ENCODE results near the gene STK24. TPM values are rescaled to one million over a fixed set of nuclear protein-coding genes. Genes with fewer than 3 reads are reported as not detected.

STK24 gene
- total and polyA plus RNA-seq, 4 donors: 39.9 to 64.5 (median 58.1) TPM

DNA sequence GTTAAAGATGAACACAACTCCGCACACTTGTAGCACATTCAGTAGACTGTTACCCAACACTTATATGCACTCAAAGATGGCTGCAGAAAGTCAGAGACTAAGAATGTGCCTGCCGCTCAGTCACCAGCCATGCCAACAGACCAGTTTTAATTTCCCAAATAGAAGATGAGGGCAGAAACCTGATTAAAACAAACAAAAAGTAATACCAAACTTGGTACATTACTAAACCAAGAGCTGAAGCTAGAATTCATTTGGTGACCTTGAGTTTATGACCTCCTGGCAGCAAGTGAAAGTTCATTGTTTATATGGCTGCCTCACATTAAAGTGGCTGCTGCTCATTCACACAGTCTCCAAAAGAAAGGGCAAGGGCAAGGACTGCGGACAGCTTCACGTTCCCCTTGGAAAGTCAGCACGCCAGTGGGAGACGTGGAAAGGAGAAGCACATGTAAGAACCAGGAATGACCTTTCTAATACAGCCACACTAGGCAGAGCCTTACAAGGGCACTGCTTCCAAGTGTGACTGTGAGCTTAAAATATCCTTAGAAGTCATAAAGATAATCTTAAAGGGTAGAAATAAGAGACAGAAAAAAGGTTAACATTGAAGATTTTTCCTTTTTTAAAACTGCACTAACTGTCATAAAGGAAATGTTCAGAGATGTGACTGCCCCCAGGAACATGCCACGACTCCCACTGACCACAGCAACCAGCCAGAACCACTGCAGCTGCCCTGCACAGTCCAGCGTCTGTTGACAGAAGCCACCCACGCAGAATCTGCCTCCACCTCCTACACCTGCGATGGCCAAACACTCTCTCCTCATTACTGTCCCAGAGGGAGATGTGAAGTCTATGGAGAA is 73.5 kb downstream of the STK24 start:
- Histone ChIP-seq H3K27me3 (ENCODE audit: control insufficient read depth in 1 of 2, insufficient read depth in 2 of 2, low read length in 1 of 2) (no peaks in the 10 kb centered on the region), H3K27ac (ENCODE audit: low read depth in 1 of 2, low read length in 2 of 2) (peak overlapping the region in 1 of 2 donors; percentile 80), H3K36me3 (ENCODE audit: control insufficient read depth in 1 of 2, insufficient read depth in 2 of 2, low read length in 1 of 2) (no peaks in the 10 kb centered on the region), H3K9me3 (ENCODE audit: control insufficient read depth, low read length) (no peaks in the 10 kb centered on the region), H3K4me1 (ENCODE audit: control insufficient read depth in 1 of 2, insufficient read depth in 2 of 2, low read length in 2 of 2) (peaks cover 8 to 10% of the 10 kb centered on the region in 2 donors), H3K4me3 (ENCODE audit: low read length in 2 of 2) (no peak overlapping the region)
- DNase-seq (no peak), ATAC-seq (ENCODE audit: low FRiP score) (peak; percentile 54)
- intact Hi-C loops (cut with DNase I): loop anchor here in 1 of 2 donors (5.0 kb wide), 1 partner anchor 64 kb away; no protein-coding TSS in a partner anchor
- WGBS, 2 donors: 33 to 43% methylated on average over 10 of the region's 10 CpGs

DNA sequence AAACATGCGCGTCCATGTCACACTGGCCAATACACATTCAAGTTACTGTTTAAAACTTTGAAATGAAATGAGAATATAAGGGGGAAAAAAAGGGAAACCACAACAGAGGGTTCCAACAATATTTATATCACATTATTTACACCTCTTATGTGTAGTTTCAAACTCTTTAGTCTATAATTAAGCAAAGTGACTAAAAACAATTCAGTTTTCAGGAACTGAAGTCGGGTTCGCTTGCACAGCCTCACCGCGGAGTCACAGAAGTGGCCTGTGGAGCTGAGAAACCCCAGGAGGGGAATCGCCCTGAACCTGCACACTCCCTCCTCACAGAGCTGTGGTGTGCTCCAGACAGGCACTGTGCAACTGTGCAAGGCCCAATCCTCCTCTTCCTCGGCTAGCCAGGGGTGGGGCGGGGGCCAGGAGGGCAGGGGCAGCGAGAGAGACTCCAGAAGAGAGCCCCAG is 75.9 kb downstream of the STK24 start:
- no peak overlapping the region for H3K27ac ChIP-seq (ENCODE audit: low read depth in 1 of 2, low read length in 2 of 2)
- ATAC-seq (ENCODE audit: low FRiP score) (no peak), DNase-seq (no peak)
- peaks cover 3 to 7% of the 10 kb centered on the region in 2 donors for H3K4me1 ChIP-seq (ENCODE audit: control insufficient read depth in 1 of 2, insufficient read depth in 2 of 2, low read length in 2 of 2)
- intact Hi-C loops (cut with DNase I): loop anchor here in 1 of 2 donors (5.0 kb wide), 1 partner anchor 66 kb away; no protein-coding TSS in a partner anchor
- WGBS, 2 donors: 96 to 97% methylated on average over 10 of the region's 10 CpGs
- H3K9me3 ChIP-seq (ENCODE audit: control insufficient read depth, low read length): no peaks in the 10 kb centered on the region
- H3K36me3 ChIP-seq (ENCODE audit: control insufficient read depth in 1 of 2, insufficient read depth in 2 of 2, low read length in 1 of 2): no peaks in the 10 kb centered on the region
- H3K27me3 ChIP-seq (ENCODE audit: control insufficient read depth in 1 of 2, insufficient read depth in 2 of 2, low read length in 1 of 2): no peaks in the 10 kb centered on the region
- no peak overlapping the region for H3K4me3 ChIP-seq (ENCODE audit: low read length in 2 of 2)

DNA sequence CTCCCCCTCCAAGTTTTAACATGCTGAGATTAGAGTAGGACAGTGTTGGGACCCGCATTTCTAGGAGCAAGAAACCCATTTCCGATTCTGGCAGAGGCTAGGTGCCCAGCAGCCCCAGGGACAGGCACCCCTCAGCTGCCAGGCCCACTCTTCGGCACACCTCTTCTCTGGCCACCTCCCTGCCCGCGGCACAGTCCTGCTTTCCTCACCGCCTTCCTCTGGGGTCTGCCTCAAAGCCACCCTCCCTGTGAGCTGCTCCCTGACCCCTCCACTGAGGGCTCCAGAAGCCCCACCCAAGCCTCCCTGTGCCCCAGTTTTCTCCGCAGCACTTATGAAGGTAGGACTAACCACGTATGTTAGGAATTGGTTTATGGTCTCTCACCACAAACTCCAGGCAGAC is 79.9 kb downstream of the STK24 start:
- H3K27me3 ChIP-seq (ENCODE audit: control insufficient read depth in 1 of 2, insufficient read depth in 2 of 2, low read length in 1 of 2): no peaks in the 10 kb centered on the region
- H3K4me1 ChIP-seq (ENCODE audit: control insufficient read depth in 1 of 2, insufficient read depth in 2 of 2, low read length in 2 of 2): no peaks in the 10 kb centered on the region
- intact Hi-C loops (cut with DNase I): no loop called here
- H3K4me3 ChIP-seq (ENCODE audit: low read length in 2 of 2): no peak overlapping the region
- no peaks in the 10 kb centered on the region for H3K9me3 ChIP-seq (ENCODE audit: control insufficient read depth, low read length)
- no peak for ATAC-seq (ENCODE audit: low FRiP score)
- WGBS, 2 donors: 92 to 95% methylated on average over 8 of the region's 8 CpGs
- no peaks in the 10 kb centered on the region for H3K36me3 ChIP-seq (ENCODE audit: control insufficient read depth in 1 of 2, insufficient read depth in 2 of 2, low read length in 1 of 2)
- no peak for DNase-seq
- H3K27ac ChIP-seq (ENCODE audit: low read depth in 1 of 2, low read length in 2 of 2): no peak overlapping the region

DNA sequence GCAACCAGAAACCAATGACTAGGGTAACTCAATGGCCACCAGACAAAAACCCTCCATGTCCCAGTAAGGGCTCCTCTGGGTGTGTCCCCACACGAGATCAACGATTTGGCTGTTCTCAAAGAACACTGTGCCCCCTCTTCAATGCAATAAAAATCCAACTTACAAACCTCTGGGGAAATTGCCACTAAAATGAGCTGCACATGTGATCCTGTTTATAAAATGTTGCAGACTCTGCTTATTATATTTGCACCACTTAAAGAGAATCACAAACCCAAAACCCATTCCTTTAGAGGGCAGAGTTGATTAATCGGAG is 80.5 kb downstream of the STK24 start:
- H3K4me3 ChIP-seq (ENCODE audit: low read length in 2 of 2): no peak overlapping the region
- H3K9me3 ChIP-seq (ENCODE audit: control insufficient read depth, low read length): no peaks in the 10 kb centered on the region
- intact Hi-C loops (cut with DNase I): no loop called here
- H3K27ac ChIP-seq (ENCODE audit: low read depth in 1 of 2, low read length in 2 of 2): no peak overlapping the region
- H3K27me3 ChIP-seq (ENCODE audit: control insufficient read depth in 1 of 2, insufficient read depth in 2 of 2, low read length in 1 of 2): no peaks in the 10 kb centered on the region
- ATAC-seq (ENCODE audit: low FRiP score) (no peak), DNase-seq (no peak)
- 81 to 87% methylated on average over 3 of the region's 3 CpGs for WGBS, 2 donors
- H3K4me1 ChIP-seq (ENCODE audit: control insufficient read depth in 1 of 2, insufficient read depth in 2 of 2, low read length in 2 of 2): no peaks in the 10 kb centered on the region
- H3K36me3 ChIP-seq (ENCODE audit: control insufficient read depth in 1 of 2, insufficient read depth in 2 of 2, low read length in 1 of 2): no peaks in the 10 kb centered on the region

DNA sequence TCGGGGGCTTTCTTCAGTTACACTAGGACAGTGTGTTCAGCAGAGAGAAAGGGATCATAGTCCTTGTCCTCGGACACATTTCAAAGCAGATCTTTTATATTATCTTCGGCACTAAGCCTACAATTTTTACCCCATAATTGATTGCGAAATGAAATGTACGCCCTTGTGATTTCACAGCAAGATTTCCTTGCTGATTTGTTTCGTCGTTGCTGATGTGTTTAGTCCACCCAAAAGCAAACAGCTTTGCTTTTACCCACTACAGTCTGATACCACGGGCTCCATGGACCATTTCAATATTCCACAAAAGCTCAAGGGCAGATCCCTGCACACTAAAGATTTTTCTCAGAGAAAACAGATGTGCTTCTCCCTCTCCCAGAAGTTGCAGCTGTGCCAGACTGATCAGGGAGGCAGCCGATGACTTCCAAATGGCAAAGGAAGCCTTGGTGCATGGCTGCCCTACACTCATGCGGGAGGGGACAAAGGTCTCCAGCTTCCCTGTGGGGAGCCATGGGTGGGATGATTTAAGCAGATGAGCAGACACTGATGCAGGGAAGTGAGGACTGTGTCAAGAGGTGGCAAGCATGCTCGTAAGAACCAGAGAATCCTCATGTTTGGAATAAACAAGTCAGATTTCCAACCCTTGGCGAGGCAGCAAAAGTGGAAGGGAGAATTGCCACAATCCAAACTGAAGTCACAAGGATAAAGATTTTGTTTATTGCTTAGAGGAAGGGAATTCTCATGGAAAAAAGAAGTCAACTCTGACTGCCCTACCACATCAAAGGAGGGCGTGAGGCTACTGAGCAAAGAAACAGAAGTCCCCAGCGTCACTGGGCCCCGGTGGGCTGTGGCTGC is 81.1 kb downstream of the STK24 start:
- ATAC-seq (ENCODE audit: low FRiP score) (peak; percentile 83), DNase-seq (no peak)
- H3K27me3 ChIP-seq (ENCODE audit: control insufficient read depth in 1 of 2, insufficient read depth in 2 of 2, low read length in 1 of 2): no peaks in the 10 kb centered on the region
- no peaks in the 10 kb centered on the region for H3K9me3 ChIP-seq (ENCODE audit: control insufficient read depth, low read length)
- no peaks in the 10 kb centered on the region for H3K36me3 ChIP-seq (ENCODE audit: control insufficient read depth in 1 of 2, insufficient read depth in 2 of 2, low read length in 1 of 2)
- intact Hi-C loops (cut with DNase I): no loop called here
- WGBS, 2 donors: 82 to 85% methylated on average over 15 of the region's 15 CpGs
- no peak overlapping the region for H3K4me3 ChIP-seq (ENCODE audit: low read length in 2 of 2)
- no peak overlapping the region for H3K27ac ChIP-seq (ENCODE audit: low read depth in 1 of 2, low read length in 2 of 2)
- no peaks in the 10 kb centered on the region for H3K4me1 ChIP-seq (ENCODE audit: control insufficient read depth in 1 of 2, insufficient read depth in 2 of 2, low read length in 2 of 2)

DNA sequence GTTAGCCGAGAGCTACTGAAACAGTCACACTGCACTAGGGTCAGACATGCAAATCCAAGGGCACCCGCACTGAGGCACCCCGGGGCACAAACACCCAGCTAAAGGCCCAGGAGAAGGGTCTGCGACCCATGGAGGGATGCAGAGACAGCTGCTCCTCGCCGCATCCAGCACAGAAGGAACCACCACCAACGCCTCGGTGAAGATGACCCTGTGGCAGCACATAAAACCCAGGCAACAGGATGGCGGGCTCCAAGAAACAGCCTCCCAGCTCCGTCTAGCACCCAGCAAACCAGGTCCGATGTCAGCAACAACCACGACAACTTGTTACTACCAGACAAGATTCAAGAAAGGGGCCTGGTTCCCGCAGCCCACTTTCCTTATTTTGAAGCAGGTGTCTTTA is 82.1 kb downstream of the STK24 start:
- ATAC-seq (ENCODE audit: low FRiP score): no peak
- Histone ChIP-seq H3K4me3 (ENCODE audit: low read length in 2 of 2) (no peak overlapping the region), H3K9me3 (ENCODE audit: control insufficient read depth, low read length) (no peaks in the 10 kb centered on the region), H3K36me3 (ENCODE audit: control insufficient read depth in 1 of 2, insufficient read depth in 2 of 2, low read length in 1 of 2) (no peaks in the 10 kb centered on the region), H3K27ac (ENCODE audit: low read depth in 1 of 2, low read length in 2 of 2) (no peak overlapping the region), H3K27me3 (ENCODE audit: control insufficient read depth in 1 of 2, insufficient read depth in 2 of 2, low read length in 1 of 2) (no peaks in the 10 kb centered on the region), H3K4me1 (ENCODE audit: control insufficient read depth in 1 of 2, insufficient read depth in 2 of 2, low read length in 2 of 2) (no peaks in the 10 kb centered on the region)
- intact Hi-C loops (cut with DNase I): no loop called here
- DNase-seq: no peak
- WGBS, 2 donors: 97% methylated on average over 13 of the region's 13 CpGs

DNA sequence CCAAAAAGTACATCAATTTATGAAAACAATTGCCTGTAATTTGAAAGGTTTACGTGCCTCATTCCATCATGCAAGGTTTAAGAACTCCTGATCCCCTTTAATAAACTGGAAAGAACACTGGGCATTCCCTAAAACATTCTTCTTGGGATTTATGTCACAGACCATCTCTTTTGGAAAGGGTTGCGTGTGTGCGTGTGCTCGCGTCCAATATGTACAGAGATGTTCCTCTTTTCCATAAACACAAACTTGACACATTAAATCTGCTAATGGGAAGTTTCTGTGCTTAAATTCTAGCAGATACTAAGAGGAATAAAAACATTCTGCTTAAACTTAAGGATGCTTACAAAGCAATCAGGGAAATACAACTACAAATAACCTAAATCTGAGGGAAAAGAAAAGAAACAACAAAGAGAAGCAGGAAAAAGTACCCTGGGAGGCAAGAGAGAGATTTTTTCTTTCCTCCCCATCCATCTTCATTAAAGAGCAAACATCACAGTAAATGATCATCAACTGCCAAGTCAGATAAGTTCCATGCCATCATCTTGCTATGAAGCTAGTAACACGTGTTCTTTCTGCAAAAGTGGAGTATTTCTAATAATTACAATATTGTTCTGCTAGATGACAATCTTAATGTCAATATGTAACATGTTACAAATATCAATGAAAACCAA is 83.7 kb downstream of the STK24 start:
- ATAC-seq (ENCODE audit: low FRiP score): no peak

DNA sequence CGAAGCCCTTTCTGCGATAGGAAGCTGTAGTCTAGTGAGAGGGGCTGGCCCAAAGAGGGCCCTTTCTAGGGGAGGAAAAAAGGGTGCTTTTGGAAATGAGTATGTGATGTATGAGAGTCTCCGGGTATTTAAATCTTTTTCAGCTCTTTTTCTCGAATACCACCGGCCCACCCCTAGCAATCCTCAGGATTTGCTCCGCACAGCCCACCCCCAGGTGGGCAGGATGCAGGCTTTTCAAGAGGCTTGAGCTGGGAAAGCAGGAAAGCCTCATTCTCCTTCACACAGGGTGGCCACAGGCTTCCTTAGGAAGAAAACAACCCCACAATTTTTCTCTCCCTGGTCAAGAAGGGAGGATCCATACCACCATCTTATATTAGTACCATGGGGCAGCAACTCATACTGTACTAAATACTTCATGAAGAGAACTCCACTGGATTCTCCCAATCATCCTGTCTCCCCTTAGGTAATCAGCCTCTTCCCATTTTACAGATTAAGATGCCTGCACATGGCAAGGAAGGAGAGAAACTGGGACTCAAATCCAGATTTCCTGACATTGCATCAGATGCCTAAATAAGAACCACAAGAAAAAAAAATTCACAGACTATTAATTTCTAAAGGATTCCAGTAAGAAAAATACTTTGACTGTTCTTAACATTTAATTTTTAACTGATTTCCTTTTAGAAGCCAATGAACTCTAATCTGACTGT is 84.4 kb downstream of the STK24 start:
- H3K27ac ChIP-seq (ENCODE audit: low read depth in 1 of 2, low read length in 2 of 2): no peak overlapping the region
- H3K4me1 ChIP-seq (ENCODE audit: control insufficient read depth in 1 of 2, insufficient read depth in 2 of 2, low read length in 2 of 2): no peaks in the 10 kb centered on the region

More for the DNA sequence above, 83.7 kb downstream of the STK24 start:
- no peaks in the 10 kb centered on the region for H3K27me3 ChIP-seq (ENCODE audit: control insufficient read depth in 1 of 2, insufficient read depth in 2 of 2, low read length in 1 of 2)
- intact Hi-C loops (cut with DNase I): no loop called here
- no peak overlapping the region for H3K4me3 ChIP-seq (ENCODE audit: low read length in 2 of 2)
- H3K4me1 ChIP-seq (ENCODE audit: control insufficient read depth in 1 of 2, insufficient read depth in 2 of 2, low read length in 2 of 2): no peaks in the 10 kb centered on the region
- H3K36me3 ChIP-seq (ENCODE audit: control insufficient read depth in 1 of 2, insufficient read depth in 2 of 2, low read length in 1 of 2): no peaks in the 10 kb centered on the region
- H3K27ac ChIP-seq (ENCODE audit: low read depth in 1 of 2, low read length in 2 of 2): no peak overlapping the region
- H3K9me3 ChIP-seq (ENCODE audit: control insufficient read depth, low read length): no peaks in the 10 kb centered on the region
- 93 to 96% methylated on average over 6 of the region's 6 CpGs for WGBS, 2 donors
- no peak for DNase-seq

More for the DNA sequence above, 84.4 kb downstream of the STK24 start:
- DNase-seq (no peak), ATAC-seq (ENCODE audit: low FRiP score) (no peak)
- intact Hi-C loops (cut with DNase I): no loop called here
- no peak overlapping the region for H3K4me3 ChIP-seq (ENCODE audit: low read length in 2 of 2)
- WGBS, 2 donors: 84 to 86% methylated on average over 6 of the region's 6 CpGs
- H3K9me3 ChIP-seq (ENCODE audit: control insufficient read depth, low read length): no peaks in the 10 kb centered on the region
- no peaks in the 10 kb centered on the region for H3K36me3 ChIP-seq (ENCODE audit: control insufficient read depth in 1 of 2, insufficient read depth in 2 of 2, low read length in 1 of 2)
- H3K27me3 ChIP-seq (ENCODE audit: control insufficient read depth in 1 of 2, insufficient read depth in 2 of 2, low read length in 1 of 2): no peaks in the 10 kb centered on the region

All from aorta (tissue), 5 donors.